Adrenal gland (tissue), 5 donors: Measurements from ENCODE around the gene MOV10L1.

Experiments used
- CTCF ChIP-seq, 6 experiments: fragments of 450-650 bp in 4 of 6; fragments of 200-600 bp in 2 of 6; sonication (generic) in 1 of 6; IDR thresholded peaks; 1 replicate in 5 of 6; 2 replicates in 1 of 6; pipeline versions ENCODE4 v1.5.1 to v1.8.0; 2016 to 2021; ENCODE audit warnings: antibody characterized with exemption in 6 of 6, mild to moderate bottlenecking in 2 of 6, moderate library complexity in 1 of 6
- POLR2A ChIP-seq, 2 donors: fragments of 450-650 bp; IDR thresholded peaks; one replicate each; pipeline ENCODE4 v1.6.1; 2017; ENCODE audit warnings: antibody characterized with exemption in 2 of 2, mild to moderate bottlenecking in 2 of 2, moderate library complexity in 1 of 2
- donor health status: DM: no; HTN: no; CAD: no.

- no peak for TF ChIP-seq POLR2A (IDR thresholded peaks at IDR 0.05)
- no peak for TF ChIP-seq CTCF (IDR thresholded peaks at IDR 0.05)
These were observed 75.8 kb downstream of the MOV10L1 start for GRCh38 chr22:50165436-50166123.
